ENCODE results near the gene RASGRP1. TPM values are rescaled to one million over a fixed set of nuclear protein-coding genes. Genes with fewer than 3 reads are reported as not detected.

RASGRP1 gene
- total RNA-seq, 1 experiment from 2014 or later = 0.85 TPM

DNA sequence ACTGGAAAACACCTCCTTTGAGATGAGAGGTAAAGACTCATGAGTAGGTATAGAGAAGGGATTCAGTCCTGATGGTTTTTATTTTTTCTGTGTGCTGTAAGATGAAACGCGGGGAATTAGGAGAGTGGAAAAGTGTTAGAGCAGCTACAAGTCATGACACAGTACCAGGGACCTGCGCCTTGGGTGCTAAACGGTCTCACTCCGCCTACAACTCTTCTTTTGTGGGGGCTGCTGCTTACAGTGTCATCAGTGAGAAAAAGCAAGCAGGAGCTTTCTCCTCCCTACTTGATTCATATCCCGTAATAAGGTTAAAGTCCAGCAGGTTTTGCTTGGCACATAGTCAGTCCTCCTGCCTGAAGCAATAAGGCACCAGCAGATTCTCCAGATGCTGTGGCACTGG lies 39.1 kb downstream of the RASGRP1 start:
- H3K4me3 Mint-ChIP-seq = no peak overlapping the region
- H4K8ac ChIP-seq (replicated peaks; ENCODE audit: insufficient read length, low read depth, low read length) = no peak overlapping the region
- H3K4me1 Mint-ChIP-seq = peaks cover 4% of the 10 kb centered on the region in 2 experiments; a peak in 2 of 4 replicates
- no peaks in the 10 kb centered on the region for H3K79me1 ChIP-seq (ENCODE audit: insufficient read depth, low read depth, low read length, poor library complexity, severe bottlenecking)
- H2BK20ac ChIP-seq (ENCODE audit: low read depth, low read length, poor library complexity, severe bottlenecking) = no peak overlapping the region
- no peaks in the 10 kb centered on the region; the same call in 1 of the 2 replicates for H3K27me3 Mint-ChIP-seq (ENCODE audit: low read depth)
- no peak overlapping the region for H2BK12ac ChIP-seq (ENCODE audit: insufficient read length, low read depth, low read length)
- H3K27me3 ChIP-seq (ENCODE audit: insufficient read depth, low read length) = no peaks in the 10 kb centered on the region
- H3T11ph ChIP-seq (ENCODE audit: low read length) = no peak overlapping the region
- H3K9me3 Mint-ChIP-seq = no peaks in the 10 kb centered on the region
- no peaks in the 10 kb centered on the region for H4K20me1 ChIP-seq (ENCODE audit: control insufficient read depth, insufficient read depth, insufficient read length)
- H3K14ac ChIP-seq (ENCODE audit: insufficient read depth, low read length) = no peak overlapping the region
- H3K36me3 Mint-ChIP-seq (ENCODE audit: insufficient read depth in 1 of 3, low read depth in 3 of 3) = no peaks in the 10 kb centered on the region
- no peaks in the 10 kb centered on the region for H3K79me2 ChIP-seq (ENCODE audit: insufficient read depth, low read length)
- WGBS (ENCODE audit: extremely low coverage, insufficient read length, low lambda C conversion rate) = no CpG with 5 or more reads among the region's 6 CpGs
- TF ChIP-seq, protein P1, sequence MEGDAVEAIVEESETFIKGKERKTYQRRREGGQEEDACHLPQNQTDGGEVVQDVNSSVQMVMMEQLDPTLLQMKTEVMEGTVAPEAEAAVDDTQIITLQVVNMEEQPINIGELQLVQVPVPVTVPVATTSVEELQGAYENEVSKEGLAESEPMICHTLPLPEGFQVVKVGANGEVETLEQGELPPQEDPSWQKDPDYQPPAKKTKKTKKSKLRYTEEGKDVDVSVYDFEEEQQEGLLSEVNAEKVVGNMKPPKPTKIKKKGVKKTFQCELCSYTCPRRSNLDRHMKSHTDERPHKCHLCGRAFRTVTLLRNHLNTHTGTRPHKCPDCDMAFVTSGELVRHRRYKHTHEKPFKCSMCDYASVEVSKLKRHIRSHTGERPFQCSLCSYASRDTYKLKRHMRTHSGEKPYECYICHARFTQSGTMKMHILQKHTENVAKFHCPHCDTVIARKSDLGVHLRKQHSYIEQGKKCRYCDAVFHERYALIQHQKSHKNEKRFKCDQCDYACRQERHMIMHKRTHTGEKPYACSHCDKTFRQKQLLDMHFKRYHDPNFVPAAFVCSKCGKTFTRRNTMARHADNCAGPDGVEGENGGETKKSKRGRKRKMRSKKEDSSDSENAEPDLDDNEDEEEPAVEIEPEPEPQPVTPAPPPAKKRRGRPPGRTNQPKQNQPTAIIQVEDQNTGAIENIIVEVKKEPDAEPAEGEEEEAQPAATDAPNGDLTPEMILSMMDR (conservative IDR thresholded peaks at IDR 0.05) = no peak
- H4K5ac ChIP-seq (ENCODE audit: insufficient read length, low read depth, low read length) = no peak overlapping the region
- H2AFZ ChIP-seq (ENCODE audit: low read length) = no peak overlapping the region
- H3K4me1 ChIP-seq (ENCODE audit: insufficient read depth, low read length) = no peaks in the 10 kb centered on the region
- H2BK120ac ChIP-seq (ENCODE audit: low read depth, low read length, poor library complexity, severe bottlenecking) = no peak overlapping the region
- H3K27ac ChIP-seq (ENCODE audit: insufficient read length, low read depth, low read length) = no peak overlapping the region
- no peak overlapping the region for H3K56ac ChIP-seq (ENCODE audit: insufficient read length, low read depth, low read length)
- H3K18ac ChIP-seq (ENCODE audit: insufficient read length, low read depth, low read length) = no peak overlapping the region
- H3K9ac ChIP-seq (ENCODE audit: extremely low read depth, insufficient read length, low read length) = no peak overlapping the region
- no peak overlapping the region for H4K91ac ChIP-seq (ENCODE audit: insufficient read length, low read depth, low read length)
- DNase-seq = no peak
- no peak overlapping the region for H2AK5ac ChIP-seq (ENCODE audit: insufficient read length, low read length)
- H3K27ac Mint-ChIP-seq = no peak overlapping the region
- no peak overlapping the region for H2BK5ac ChIP-seq (ENCODE audit: insufficient read length, low read length)
- no peak overlapping the region for H3K4ac ChIP-seq (ENCODE audit: low read depth, low read length)
- no peak overlapping the region for H3K4me2 ChIP-seq (ENCODE audit: insufficient read depth, insufficient read length, low read length)
- H3K23me2 ChIP-seq (ENCODE audit: insufficient read length, low read depth, low read length, poor library complexity, severe bottlenecking) = no peaks in the 10 kb centered on the region
- no peak overlapping the region for H3K23ac ChIP-seq (ENCODE audit: insufficient read length, low read depth, low read length)
- H3K9me3 ChIP-seq (ENCODE audit: control insufficient read depth, low read depth, low read length) = no peaks in the 10 kb centered on the region
- no peak overlapping the region for H2BK15ac ChIP-seq (ENCODE audit: low read depth, low read length)
